ENCODE results near the gene TRMT1.
A peak's percentile ranks its signal among the peaks of the same experiment; 100 is the strongest.

The TRMT1 gene

GRCh38 chr19:13087295-13087694 is 29.2 kb downstream of the TRMT1 start:
- no peak for DNase-seq
- Mint-ChIP-seq H3K9me3 (no peaks in the 10 kb centered on the region), H3K4me1 (peaks cover 28% of the 10 kb centered on the region), H3K27ac (no peak overlapping the region), H3K27me3 (ENCODE audit: low read depth, poor library complexity) (peaks cover 84% of the 10 kb centered on the region), H3K36me3 (ENCODE audit: low read depth) (no peaks in the 10 kb centered on the region), H3K4me3 (no peak overlapping the region)
- TF ChIP-seq, protein P1, sequence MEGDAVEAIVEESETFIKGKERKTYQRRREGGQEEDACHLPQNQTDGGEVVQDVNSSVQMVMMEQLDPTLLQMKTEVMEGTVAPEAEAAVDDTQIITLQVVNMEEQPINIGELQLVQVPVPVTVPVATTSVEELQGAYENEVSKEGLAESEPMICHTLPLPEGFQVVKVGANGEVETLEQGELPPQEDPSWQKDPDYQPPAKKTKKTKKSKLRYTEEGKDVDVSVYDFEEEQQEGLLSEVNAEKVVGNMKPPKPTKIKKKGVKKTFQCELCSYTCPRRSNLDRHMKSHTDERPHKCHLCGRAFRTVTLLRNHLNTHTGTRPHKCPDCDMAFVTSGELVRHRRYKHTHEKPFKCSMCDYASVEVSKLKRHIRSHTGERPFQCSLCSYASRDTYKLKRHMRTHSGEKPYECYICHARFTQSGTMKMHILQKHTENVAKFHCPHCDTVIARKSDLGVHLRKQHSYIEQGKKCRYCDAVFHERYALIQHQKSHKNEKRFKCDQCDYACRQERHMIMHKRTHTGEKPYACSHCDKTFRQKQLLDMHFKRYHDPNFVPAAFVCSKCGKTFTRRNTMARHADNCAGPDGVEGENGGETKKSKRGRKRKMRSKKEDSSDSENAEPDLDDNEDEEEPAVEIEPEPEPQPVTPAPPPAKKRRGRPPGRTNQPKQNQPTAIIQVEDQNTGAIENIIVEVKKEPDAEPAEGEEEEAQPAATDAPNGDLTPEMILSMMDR (IDR thresholded peaks at IDR 0.05), result no peak

DNA sequence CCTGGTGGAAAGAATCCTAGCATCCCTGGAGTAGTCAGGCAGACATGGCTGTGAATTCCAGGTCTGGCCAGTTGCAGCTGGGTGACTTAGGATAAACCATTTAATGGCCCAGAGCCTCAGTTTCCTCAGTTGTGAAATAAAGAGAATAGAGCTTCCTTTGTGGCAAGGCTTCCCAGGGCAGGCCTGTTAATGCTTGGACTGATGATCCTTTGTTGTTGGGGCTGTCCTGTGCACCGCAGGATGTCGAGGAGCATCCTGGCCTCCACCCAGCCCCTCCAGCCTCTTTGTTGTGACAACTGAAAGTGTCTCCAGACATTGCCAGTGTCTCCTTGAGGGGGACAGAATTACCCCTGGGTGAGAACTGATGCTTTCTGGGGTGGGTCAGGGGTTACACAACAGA is 30.2 kb downstream of the TRMT1 start:
- Mint-ChIP-seq H3K27ac (no peak overlapping the region), H3K36me3 (ENCODE audit: low read depth) (no peaks in the 10 kb centered on the region), H3K9me3 (no peaks in the 10 kb centered on the region), H3K4me1 (peaks cover 29% of the 10 kb centered on the region), H3K4me3 (no peak overlapping the region), H3K27me3 (ENCODE audit: low read depth, poor library complexity) (peaks cover 84% of the 10 kb centered on the region)
- TF ChIP-seq, protein P1 (IDR thresholded peaks at IDR 0.05), result no peak
- DNase-seq, result no peak

GRCh38 chr19:13085666-13086065 is 30.9 kb downstream of the TRMT1 start:
- no peak overlapping the region for H3K4me3 Mint-ChIP-seq
- DNase-seq, result no peak
- H3K27ac Mint-ChIP-seq, result no peak overlapping the region
- no peaks in the 10 kb centered on the region for H3K36me3 Mint-ChIP-seq (ENCODE audit: low read depth)
- peaks cover 80% of the 10 kb centered on the region for H3K27me3 Mint-ChIP-seq (ENCODE audit: low read depth, poor library complexity)
- no peaks in the 10 kb centered on the region for H3K9me3 Mint-ChIP-seq
- TF ChIP-seq, protein P1 (IDR thresholded peaks at IDR 0.05), result no peak
- H3K4me1 Mint-ChIP-seq, result peaks cover 28% of the 10 kb centered on the region

DNA sequence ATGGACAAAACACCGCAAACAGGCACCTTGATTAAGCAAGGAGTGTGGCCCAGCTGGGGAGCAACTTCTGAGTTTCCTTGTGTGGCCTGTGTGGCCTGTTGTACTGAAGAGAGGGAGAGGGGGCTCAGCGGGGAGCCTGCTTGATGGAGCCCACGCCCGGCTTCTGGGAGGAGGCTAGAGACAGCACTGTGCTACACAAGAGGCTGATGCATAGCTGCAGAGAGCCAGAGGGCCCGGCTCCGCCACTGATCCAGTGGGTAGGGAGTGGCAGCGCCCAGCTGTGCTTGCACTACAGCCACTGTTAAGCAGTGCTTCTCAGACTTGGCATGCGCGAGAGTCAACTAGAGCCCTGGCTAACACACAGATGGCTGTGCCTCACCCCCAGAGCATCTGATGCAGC is 32.9 kb downstream of the TRMT1 start:
- DNase-seq, result no peak
- Mint-ChIP-seq H3K4me1 (peaks cover 32% of the 10 kb centered on the region), H3K27me3 (ENCODE audit: low read depth, poor library complexity) (peaks cover 69% of the 10 kb centered on the region), H3K9me3 (no peaks in the 10 kb centered on the region), H3K27ac (no peak overlapping the region), H3K36me3 (ENCODE audit: low read depth) (no peaks in the 10 kb centered on the region), H3K4me3 (no peak overlapping the region)
- TF ChIP-seq, protein P1 (IDR thresholded peaks at IDR 0.05), result no peak

DNA sequence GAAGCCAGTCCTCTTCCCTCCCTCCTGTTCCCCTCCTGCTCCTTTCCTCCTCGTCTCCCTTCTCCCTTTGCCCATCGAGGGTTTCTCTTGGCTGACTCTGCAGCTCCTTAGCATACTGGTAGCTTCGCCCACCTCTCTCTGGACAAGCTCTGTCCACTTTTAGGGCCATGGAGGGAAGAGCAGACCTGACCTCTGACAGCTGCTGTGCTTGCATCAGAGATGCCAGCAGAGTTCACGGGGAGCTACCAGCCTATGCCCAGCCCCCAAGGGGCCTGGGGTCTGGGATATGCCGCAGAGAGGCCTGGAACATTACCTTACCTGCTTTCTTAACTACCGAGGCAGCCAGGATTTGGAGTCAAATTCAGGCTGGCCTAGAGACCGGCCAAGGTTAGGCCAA is 33.5 kb downstream of the TRMT1 start:
- peaks cover 67% of the 10 kb centered on the region for H3K27me3 Mint-ChIP-seq (ENCODE audit: low read depth, poor library complexity)
- H3K36me3 Mint-ChIP-seq (ENCODE audit: low read depth), result no peaks in the 10 kb centered on the region
- H3K9me3 Mint-ChIP-seq, result no peaks in the 10 kb centered on the region

More for the DNA sequence above, 33.5 kb downstream of the TRMT1 start:
- H3K27ac Mint-ChIP-seq, result peak overlapping the region; percentile 45
- peaks cover 34% of the 10 kb centered on the region for H3K4me1 Mint-ChIP-seq
- no peak for DNase-seq
- no peak overlapping the region for H3K4me3 Mint-ChIP-seq
- TF ChIP-seq, protein P1 (IDR thresholded peaks at IDR 0.05), result no peak
